CD4-positive, alpha-beta T cell treated with Interleukin-4 for 1 hour (primary cell): Measurements from ENCODE around the gene TMEM38B.

Experiments used
- DNase-seq, 2 donors: peaks; one replicate each; pipeline ENCODE4 v3.0.0-alpha.2; 2020 to 2022

The TMEM38B gene

DNA sequence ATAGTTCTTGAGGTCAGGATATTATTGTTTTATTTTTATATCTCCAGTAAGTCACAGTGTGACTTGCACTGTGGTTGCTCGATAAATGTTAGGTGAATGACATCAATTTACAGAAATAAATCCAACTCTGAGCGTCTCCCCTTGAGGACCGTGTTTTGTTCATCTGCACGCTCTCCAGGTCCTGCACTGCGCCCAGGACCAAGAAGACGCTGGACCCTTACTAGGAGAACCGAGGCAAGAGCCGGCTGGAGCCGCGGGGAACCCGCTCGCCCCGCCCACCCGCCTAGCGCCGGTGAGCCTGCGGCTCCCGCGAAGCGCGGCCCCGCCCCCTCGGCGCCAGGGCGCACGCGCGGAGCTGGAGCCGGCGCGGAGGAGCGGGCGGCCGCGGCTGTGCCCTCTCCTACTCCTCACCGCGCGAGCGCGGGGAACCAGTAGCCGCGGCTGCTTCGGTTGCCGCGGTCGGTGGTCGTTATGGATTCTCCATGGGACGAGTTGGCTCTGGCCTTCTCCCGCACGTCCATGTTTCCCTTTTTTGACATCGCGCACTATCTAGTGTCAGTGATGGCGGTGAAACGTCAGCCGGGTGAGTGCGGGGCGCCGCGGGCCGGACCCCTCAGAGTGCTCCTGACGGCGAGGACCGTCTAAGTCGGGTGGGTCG lies at the start of gene TMEM38B:
TMEM38B (plus strand) TSS at position 352 of the 658 bp plus-strand sequence; CDS start at position 472, 120 bp downstream.
- peak; percentile 74 to 75 for DNase-seq

DNA sequence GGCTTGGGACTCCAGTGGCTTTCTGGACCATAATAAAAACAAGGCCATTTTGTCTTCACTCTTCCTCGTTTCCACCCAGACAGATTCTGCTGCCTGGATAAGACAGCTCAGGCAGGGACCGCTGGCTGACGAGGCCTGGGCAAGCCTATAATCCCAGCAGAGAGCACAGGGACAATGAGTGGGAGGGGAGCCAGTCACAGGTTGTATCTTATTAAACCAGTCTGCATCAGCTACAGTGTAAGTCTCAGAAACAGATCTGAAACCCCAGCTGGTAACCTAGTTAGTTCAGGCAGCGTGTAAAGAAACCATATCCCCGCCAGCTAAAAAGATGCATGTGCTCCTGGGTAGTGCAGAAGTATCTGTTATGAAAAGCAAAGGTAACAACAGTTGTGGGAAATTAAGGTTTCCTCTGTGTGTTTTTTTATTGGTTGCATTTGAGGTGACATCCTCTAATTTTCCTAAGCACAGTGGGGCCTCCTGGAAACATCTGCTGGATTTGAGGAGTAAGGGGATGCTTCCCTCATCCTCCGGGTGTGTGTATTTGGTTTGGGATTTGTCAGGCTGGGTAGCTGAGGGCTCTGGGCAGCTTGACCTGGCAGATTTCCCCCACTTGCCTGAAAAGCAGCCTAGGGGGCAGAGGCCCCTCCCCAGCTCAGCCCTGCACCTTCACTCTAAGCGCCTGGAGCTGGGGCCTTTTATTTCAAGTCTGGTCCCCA lies 47.3 kb upstream of the TMEM38B start:
- no peak for DNase-seq

GRCh38 chr9:105647595-105648349 lies 46.6 kb upstream of the TMEM38B start:
- DNase-seq = no peak

DNA sequence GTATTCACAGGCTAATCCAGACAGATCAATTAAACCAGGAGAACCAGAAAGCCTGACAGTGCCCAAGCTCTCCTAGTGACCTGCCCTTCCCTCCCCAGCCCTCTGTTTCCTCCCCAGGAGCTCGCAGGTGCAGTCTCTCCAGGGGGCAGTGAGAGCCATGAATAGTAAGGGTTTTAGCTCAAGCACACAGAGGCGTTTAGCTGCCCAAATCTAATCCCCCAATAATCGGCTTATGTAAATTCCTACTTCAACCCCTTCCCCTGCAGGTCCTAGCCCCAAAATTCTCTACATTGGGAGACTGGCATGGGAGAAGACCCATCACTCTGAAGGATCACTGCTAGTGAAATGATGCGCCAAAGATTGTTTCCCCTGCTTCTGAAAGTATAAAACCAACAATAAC lies 42.5 kb upstream of the TMEM38B start:
- no peak for DNase-seq

- no peak for DNase-seq
Observed at GRCh38 chr9:105656131-105656921, 38.0 kb upstream of the TMEM38B start.

- DNase-seq = no peak
Observed at GRCh38 chr9:105658351-105658750, 36.0 kb upstream of the TMEM38B start.

GRCh38 chr9:105661011-105661410 lies 33.3 kb upstream of the TMEM38B start:
- no peak for DNase-seq

- DNase-seq = no peak
Observed at GRCh38 chr9:105662184-105663104, 31.9 kb upstream of the TMEM38B start, which contains the start of gene TAL2. TSS of gene TAL2 (plus strand) at chr9:105662457. CDS start at chr9:105662497, 40 bp downstream.

DNA sequence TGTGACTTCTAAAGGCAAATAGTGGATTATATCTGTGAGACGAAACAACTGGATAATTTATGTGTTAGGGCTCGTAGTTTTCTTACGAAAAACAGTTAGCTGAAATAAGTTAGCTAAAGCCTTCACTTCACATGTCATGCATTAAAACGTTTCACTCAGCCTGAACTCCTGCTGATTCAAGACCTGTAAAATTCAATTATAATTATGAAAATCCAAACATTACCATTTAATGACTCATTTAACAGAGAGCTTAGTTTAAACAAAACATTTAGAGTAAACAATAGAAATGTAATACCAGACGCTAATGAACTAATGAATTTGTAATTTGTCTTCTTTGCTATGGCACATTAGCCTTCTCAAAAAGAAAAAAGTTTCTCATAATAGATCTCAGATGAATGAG lies 30.4 kb upstream of the TMEM38B start:
- no peak for DNase-seq

DNA sequence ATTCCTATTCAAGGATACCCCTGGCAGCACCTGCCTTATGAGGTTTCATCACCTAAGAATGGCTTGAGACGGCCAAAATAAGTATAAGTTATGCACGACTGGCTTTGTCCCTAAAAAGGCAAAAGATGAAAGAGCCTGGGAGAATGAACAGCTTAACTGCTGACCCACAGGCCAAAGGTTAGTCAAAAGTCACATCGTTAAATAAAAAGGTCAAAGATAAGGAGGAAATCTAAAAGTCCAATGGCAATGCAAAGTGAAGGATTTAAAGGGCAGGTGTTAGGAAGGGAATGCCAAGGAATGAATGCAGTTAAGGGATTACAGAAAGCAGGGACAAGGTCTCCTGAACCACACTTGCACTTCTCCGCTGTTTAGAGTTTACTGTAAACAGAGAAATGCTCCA lies 26.5 kb upstream of the TMEM38B start:
- no peak for DNase-seq

GRCh38 chr9:105670315-105670714 lies 24.0 kb upstream of the TMEM38B start:
- DNase-seq = no peak

GRCh38 chr9:105670775-105671174 lies 23.6 kb upstream of the TMEM38B start:
- no peak for DNase-seq

DNA sequence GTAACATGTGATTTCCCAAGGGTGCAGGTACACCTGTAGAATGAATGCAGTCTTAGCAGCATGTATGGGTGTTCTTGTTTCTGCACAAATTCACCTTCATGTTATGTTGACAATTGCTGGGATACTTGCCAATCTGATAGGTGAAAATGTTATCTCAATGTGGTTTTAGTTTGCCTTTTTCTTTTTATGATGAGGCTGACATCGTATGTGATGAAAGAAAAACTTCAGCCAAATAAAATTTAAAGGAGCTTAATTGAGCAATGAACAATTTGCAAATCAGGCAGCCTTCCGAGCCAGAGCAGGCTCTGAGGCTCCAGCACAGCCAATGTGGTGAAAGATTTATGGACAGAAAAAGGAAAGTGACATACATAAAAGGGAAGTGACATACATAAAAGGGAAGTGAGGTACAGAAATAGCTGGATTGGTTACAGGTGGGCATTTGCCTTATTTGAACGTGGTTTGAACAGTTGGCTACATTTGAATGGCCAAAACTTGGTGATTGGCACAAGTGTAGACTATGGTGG lies 21.6 kb upstream of the TMEM38B start:
- DNase-seq = no peak

DNA sequence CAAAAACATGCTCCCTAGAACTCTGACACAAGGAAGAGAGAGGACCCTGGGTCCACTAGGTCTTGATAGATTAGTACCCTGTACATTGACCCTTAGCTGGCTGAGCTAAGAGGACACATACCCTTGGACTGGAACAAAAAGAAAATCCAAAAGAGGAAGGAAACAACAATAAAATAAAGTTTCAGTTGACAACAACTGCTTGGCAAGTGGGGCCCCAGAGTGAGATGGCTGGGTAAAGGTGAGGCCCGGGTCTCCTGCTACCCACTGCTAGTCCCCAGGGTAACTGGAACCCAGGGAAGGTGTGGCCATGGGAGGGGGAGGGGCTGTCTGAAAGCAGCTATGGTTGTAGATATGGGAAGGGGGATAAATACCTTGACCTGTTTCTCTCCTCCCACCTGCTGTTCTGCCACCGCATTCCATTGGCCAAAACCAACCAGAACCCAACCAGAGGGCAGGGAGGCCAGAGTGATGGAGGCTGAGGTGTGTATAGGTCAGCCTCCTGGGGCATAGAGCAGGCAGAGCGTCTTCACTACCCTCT lies 20.4 kb upstream of the TMEM38B start:
- no peak for DNase-seq

GRCh38 chr9:105676351-105676923 lies 17.9 kb upstream of the TMEM38B start:
- DNase-seq = no peak

DNA sequence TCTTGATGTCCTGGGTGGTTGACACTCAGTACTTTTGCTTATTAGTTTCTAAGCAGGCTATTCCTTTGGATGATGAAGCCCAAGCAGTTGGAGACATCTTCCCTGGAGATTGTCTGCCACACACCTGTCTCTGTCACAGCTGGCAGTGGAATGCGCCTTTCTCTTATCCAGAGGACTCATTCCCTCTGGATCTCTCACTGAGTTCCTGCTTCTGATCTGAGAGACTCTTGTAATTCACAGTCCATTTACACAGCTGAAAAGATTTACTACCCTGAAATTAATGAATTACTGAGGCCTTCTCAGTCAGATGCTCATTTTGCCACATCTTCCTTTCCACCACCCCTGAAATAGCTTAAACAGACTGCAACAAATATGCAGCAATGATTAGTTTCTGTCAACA lies 16.2 kb upstream of the TMEM38B start:
- DNase-seq = no peak

DNA sequence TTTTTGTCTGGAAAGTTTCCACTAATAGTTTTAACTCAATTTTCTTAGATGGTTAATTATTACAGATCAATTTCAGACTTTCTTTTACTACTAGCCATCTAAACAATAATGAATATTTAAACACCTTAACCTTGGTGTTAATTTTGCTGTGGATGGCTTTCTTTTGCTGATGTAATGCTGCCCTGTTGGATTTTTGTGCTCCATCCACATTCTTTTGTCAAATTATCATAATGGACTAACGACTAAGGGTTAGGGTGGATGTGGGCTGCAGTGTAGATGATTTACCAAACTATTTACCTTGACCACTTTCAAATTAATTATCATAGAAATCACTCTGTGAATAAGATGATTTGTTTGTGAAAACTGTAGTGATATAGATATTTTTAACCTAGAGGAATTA lies 15.6 kb upstream of the TMEM38B start:
- DNase-seq = no peak

- no peak for DNase-seq
Observed at GRCh38 chr9:105679257-105680022, 14.9 kb upstream of the TMEM38B start.

- no peak for DNase-seq
Observed at GRCh38 chr9:105681313-105681712, 13.0 kb upstream of the TMEM38B start.

- no peak for DNase-seq
Observed at GRCh38 chr9:105681724-105682123, 12.6 kb upstream of the TMEM38B start.
